ENCODE data around the gene EPHB3.
A peak's percentile ranks its signal among the peaks of the same experiment; 100 is the strongest.

Gene EPHB3

GRCh38 chr3:184543843-184544512, 17.6 kb upstream of the EPHB3 start:
- peak; percentile 33 for DNase-seq (ENCODE audit: low read depth)

GRCh38 chr3:184544513-184544861, 17.1 kb upstream of the EPHB3 start:
- DNase-seq (ENCODE audit: low read depth), result no peak

GRCh38 chr3:184545769-184546168, 15.8 kb upstream of the EPHB3 start:
- no peak for DNase-seq (ENCODE audit: low read depth)

- no peak for DNase-seq (ENCODE audit: low read depth)
Measured at GRCh38 chr3:184546252-184546651, 15.3 kb upstream of the EPHB3 start.

GRCh38 chr3:184549796-184550577, 11.6 kb upstream of the EPHB3 start:
- DNase-seq (ENCODE audit: low read depth), result no peak

- DNase-seq (ENCODE audit: low read depth), result no peak
Measured at GRCh38 chr3:184551103-184551502, 10.5 kb upstream of the EPHB3 start.

- DNase-seq (ENCODE audit: low read depth), result no peak
Measured at GRCh38 chr3:184551614-184552256, 9.8 kb upstream of the EPHB3 start.

GRCh38 chr3:184552296-184552695, 9.3 kb upstream of the EPHB3 start:
- no peak for DNase-seq (ENCODE audit: low read depth)

- no peak for DNase-seq (ENCODE audit: low read depth)
Measured at GRCh38 chr3:184552863-184553262, 8.7 kb upstream of the EPHB3 start.

GRCh38 chr3:184553385-184553784, 8.2 kb upstream of the EPHB3 start:
- no peak for DNase-seq (ENCODE audit: low read depth)

- no peak for DNase-seq (ENCODE audit: low read depth)
Measured at GRCh38 chr3:184554461-184554860, 7.1 kb upstream of the EPHB3 start.

- no peak for DNase-seq (ENCODE audit: low read depth)
Measured at GRCh38 chr3:184556582-184557347, 4.8 kb upstream of the EPHB3 start.

- no peak for DNase-seq (ENCODE audit: low read depth)
Measured at GRCh38 chr3:184557348-184557950, 4.1 kb upstream of the EPHB3 start.

- DNase-seq (ENCODE audit: low read depth), result no peak
Measured at GRCh38 chr3:184558726-184559125, 2.9 kb upstream of the EPHB3 start.

- no peak for DNase-seq (ENCODE audit: low read depth)
Measured at GRCh38 chr3:184559336-184559735, 2.2 kb upstream of the EPHB3 start.

- no peak for DNase-seq (ENCODE audit: low read depth)
Measured at GRCh38 chr3:184560531-184560930, 1.1 kb upstream of the EPHB3 start.

GRCh38 chr3:184561913-184562877, 610 bp downstream of the EPHB3 start:
- no peak for DNase-seq (ENCODE audit: low read depth)

GRCh38 chr3:184562878-184563560, 1.4 kb downstream of the EPHB3 start:
- no peak for DNase-seq (ENCODE audit: low read depth)

- DNase-seq (ENCODE audit: low read depth), result no peak
Measured at GRCh38 chr3:184563561-184563925, 2.0 kb downstream of the EPHB3 start.

- no peak for DNase-seq (ENCODE audit: low read depth)
Measured at GRCh38 chr3:184563941-184564684, 2.5 kb downstream of the EPHB3 start.
